ENCODE data around the gene DNAJC18.
"Not testable (repeated sequence)": the region's sequence is repeated elsewhere in the genome, so short reads cannot be mapped to it uniquely, and the experiment has no call there.

- not testable (repeated sequence) for TF ChIP-seq EZH2phosphoT487 (IDR thresholded peaks at IDR 0.05; ENCODE audit: insufficient read depth, low read depth); EZH2 (IDR thresholded peaks at IDR 0.05; ENCODE audit: insufficient read depth, poor library complexity, severe bottlenecking)
Measured at GRCh38 chr5:139440416-139440815, 1.1 kb upstream of the DNAJC18 start.

All from GM23248 (cell line).